RWPE2 (cell line): ENCODE data around the gene PRDM5.

Experiments
- ATAC-seq: fragments of 200-7000 bp; cut with Tn5 transposase; 3 replicates; pipeline ENCODE4 v1.9.1; 2021; ENCODE audit warnings: low read depth
- DNase-seq: peaks from one replicate; pipeline ENCODE4 v3.0.0-alpha.2; 2020; ENCODE audit warnings: low spot score
- H3K27ac ChIP-seq: fragments of 450-650 bp; 2 replicates; pipeline ENCODE4 v1.5.1; 2017; ENCODE audit warnings: mild to moderate bottlenecking; ENCODE audit not compliant: poor library complexity, severe bottlenecking
- H3K27me3 ChIP-seq: fragments of 250-450 bp; sonication (Bioruptor Pico); 2 replicates; pipeline ENCODE4 v1.5.1; 2021; ENCODE audit warnings: mild to moderate bottlenecking, moderate library complexity; ENCODE audit not compliant: insufficient read depth, poor library complexity, severe bottlenecking
- H3K36me3 ChIP-seq: fragments of 250-450 bp; sonication (Bioruptor Pico); 2 replicates; pipeline ENCODE4 v1.5.1; 2020; ENCODE audit warnings: low read depth, mild to moderate bottlenecking, moderate library complexity
- H3K4me1 ChIP-seq: fragments of 250-450 bp; sonication (Bioruptor Pico); 2 replicates; pipeline ENCODE4 v1.5.1; 2021; ENCODE audit warnings: mild to moderate bottlenecking, moderate library complexity; ENCODE audit not compliant: insufficient read depth, poor library complexity, severe bottlenecking
- H3K4me3 ChIP-seq: fragments of 250-450 bp; sonication (Bioruptor Pico); 2 replicates; pipeline ENCODE4 v1.5.1; 2021; ENCODE audit warnings: mild to moderate bottlenecking, moderate library complexity; ENCODE audit not compliant: severe bottlenecking
- H3K9me3 ChIP-seq: fragments of 250-450 bp; sonication (Bioruptor Pico); 2 replicates; pipeline ENCODE4 v1.5.1; 2021; ENCODE audit warnings: mild to moderate bottlenecking, moderate library complexity; ENCODE audit not compliant: severe bottlenecking
- CTCF ChIP-seq: fragments of 450-650 bp; IDR thresholded peaks from one replicate; pipeline ENCODE4 v1.5.1; 2017; ENCODE audit warnings: mild to moderate bottlenecking, moderate library complexity; ENCODE audit not compliant: poor library complexity, severe bottlenecking

Gene PRDM5

GRCh38 chr4:120923207-120923522 lies 639 bp upstream of the PRDM5 start:
- H3K27ac ChIP-seq = peak overlapping the region; percentile 71
- H3K36me3 ChIP-seq = peaks cover 5% of the 10 kb centered on the region; the same call in 1 of the 2 replicates
- no peak for TF ChIP-seq CTCF
- H3K27me3 ChIP-seq = no peaks in the 10 kb centered on the region
- peaks cover 6% of the 10 kb centered on the region for H3K4me1 ChIP-seq
- H3K9me3 ChIP-seq = no peaks in the 10 kb centered on the region
- peak overlapping the region; percentile 88 for H3K4me3 ChIP-seq
- DNase-seq (no peak), ATAC-seq (no peak)

GRCh38 chr4:120921456-120922380 lies 808 bp downstream of the PRDM5 start:
- H3K4me3 ChIP-seq = peak overlapping the region; percentile 88
- TF ChIP-seq CTCF = no peak
- H3K27ac ChIP-seq = peak overlapping the region; percentile 71
- DNase-seq (no peak), ATAC-seq (peak; percentile 78)
- no peaks in the 10 kb centered on the region for H3K27me3 ChIP-seq
- H3K9me3 ChIP-seq = no peaks in the 10 kb centered on the region
- peaks cover 6% of the 10 kb centered on the region for H3K4me1 ChIP-seq
- peaks cover 5% of the 10 kb centered on the region; the same call in 1 of the 2 replicates for H3K36me3 ChIP-seq

- H3K4me3 ChIP-seq = no peak overlapping the region
- DNase-seq (no peak), ATAC-seq (no peak)
- H3K36me3 ChIP-seq = peaks cover 5% of the 10 kb centered on the region; the same call in 1 of the 2 replicates
- H3K9me3 ChIP-seq = no peaks in the 10 kb centered on the region
- no peak overlapping the region for H3K27ac ChIP-seq
- no peak for TF ChIP-seq CTCF
- H3K27me3 ChIP-seq = no peaks in the 10 kb centered on the region
- peaks cover 6% of the 10 kb centered on the region for H3K4me1 ChIP-seq
Measured at GRCh38 chr4:120920666-120921065, 1.9 kb downstream of the PRDM5 start.

GRCh38 chr4:120919358-120919757 lies 3.2 kb downstream of the PRDM5 start:
- TF ChIP-seq CTCF = peak; percentile 37
- Histone ChIP-seq H3K4me1 (peaks cover 6% of the 10 kb centered on the region), H3K27ac (no peak overlapping the region), H3K9me3 (no peaks in the 10 kb centered on the region), H3K27me3 (no peaks in the 10 kb centered on the region), H3K36me3 (peaks cover 5% of the 10 kb centered on the region; the same call in 1 of the 2 replicates), H3K4me3 (no peak overlapping the region)
- DNase-seq (no peak), ATAC-seq (no peak)

- ATAC-seq = no peak
- Histone ChIP-seq H3K9me3 (no peaks in the 10 kb centered on the region), H3K4me3 (no peak overlapping the region), H3K27me3 (no peaks in the 10 kb centered on the region), H3K4me1 (peaks cover 6% of the 10 kb centered on the region), H3K27ac (no peak overlapping the region), H3K36me3 (peaks cover 5% of the 10 kb centered on the region; the same call in 1 of the 2 replicates)
- TF ChIP-seq CTCF = no peak
- DNase-seq = no peak
Measured at GRCh38 chr4:120918788-120919187, 3.7 kb downstream of the PRDM5 start.
